HCT116 (cell line): Measurements from ENCODE around the gene CASP9. TPM values are rescaled to one million over a fixed set of nuclear protein-coding genes. Genes with fewer than 3 reads are reported as not detected.

Experiments used
- ATAC-seq: fragments of 200-7000 bp; cut with Tn5 transposase; 2 replicates; pipeline ENCODE4 v1.9.1; 2020; ENCODE audit warnings: mild to moderate bottlenecking, moderate library complexity
- BruUV-seq: library from RNA; stranded (reverse); fragments of 400-500 nt; replicated peaks from 2 replicates; lab custom pipeline; 2021; lab: Mats Ljungman, UMichigan
- CTCF ChIA-PET: fragments of 300-600 bp; sonication (Branson Sonifier 250); formaldehyde crosslinking; loops from one replicate; lab custom pipeline; 2021; ENCODE audit warnings: antibody characterized with exemption; lab: Charles Lee
- POLR2A ChIA-PET: fragments of 300-600, 350-600 bp; sonication (Branson Sonifier 250); formaldehyde crosslinking; loops from one replicate; lab custom pipeline; 2021; ENCODE audit warnings: antibody characterized with exemption; lab: Charles Lee
- RAD21 ChIA-PET, 2 experiments: fragments of 300-600 bp; sonication (Branson Sonifier 250); formaldehyde crosslinking; loops; one replicate each; lab custom pipeline; 2023; ENCODE audit warnings: low total read pairs in 2 of 2; ENCODE audit not compliant: uncharacterized antibody in 2 of 2, unreplicated experiment in 2 of 2, low non-redundant PET in 1 of 2; lab: Charles Lee
- DNase-seq: peaks from one replicate; pipeline ENCODE4 v3.0.0-alpha.2; 2010; ENCODE audit warnings: low read depth, low spot score
- H2AFZ ChIP-seq: fragments of 200-600 bp; shearing (Covaris generic), sonication (generic); 2 replicates; pipeline ENCODE4 v1.6.1; 2017; ENCODE audit warnings: low read depth, mixed run types, mixed read lengths, antibody characterized with exemption, low read length; ENCODE audit not compliant: poor library complexity, severe bottlenecking
- H3K27ac ChIP-seq: 2 replicates; pipeline ENCODE4 v1.5.1; 2012; ENCODE audit warnings: low read depth, low read length
- H3K27me3 ChIP-seq: fragments of 200-600 bp; sonication (generic); 2 replicates; pipeline ENCODE4 v1.6.1; 2016; ENCODE audit warnings: mixed run types, low read length, mixed read lengths; ENCODE audit not compliant: insufficient read depth
- H3K36me3 ChIP-seq, 2 experiments: fragments of 200-500 bp in 1 of 2; fragments of 200-600 bp in 1 of 2; sonication (Bioruptor generic) in 1 of 2; sonication (generic) in 1 of 2; 2 replicates each; pipeline versions ENCODE4 v1.5.1 to v1.6.1; 2014 to 2016; ENCODE audit warnings: low read length in 2 of 2, inconsistent platforms in 1 of 2, mixed read lengths in 1 of 2, mixed run types in 1 of 2; ENCODE audit not compliant: insufficient read depth in 2 of 2, control insufficient read depth in 1 of 2
- H3K4me1 ChIP-seq, 2 experiments: fragments of 200-600 bp in 1 of 2; sonication (generic) in 1 of 2; 2 replicates each; pipeline versions ENCODE4 v1.5.1 to v1.6.1; 2012 to 2017; ENCODE audit warnings: low read length in 2 of 2, inconsistent platforms in 1 of 2, mild to moderate bottlenecking in 1 of 2, mixed read lengths in 1 of 2, mixed run types in 1 of 2, moderate library complexity in 1 of 2; ENCODE audit not compliant: insufficient read depth in 2 of 2, control insufficient read depth in 1 of 2
- H3K4me2 ChIP-seq: fragments of 200-600 bp; sonication (generic); 2 replicates; pipeline ENCODE4 v1.6.1; 2017; ENCODE audit warnings: mixed run types, low read length, mixed read lengths
- H3K4me3 ChIP-seq, 2 experiments: fragments of 200-600 bp in 1 of 2; sonication (generic) in 1 of 2; replicated peaks in 1 of 2; 2 replicates each; pipeline ENCODE4 v1.5.1; 2011 to 2016; ENCODE audit warnings: low read length in 2 of 2, control low read depth in 1 of 2, low read depth in 1 of 2, mild to moderate bottlenecking in 1 of 2, mixed read lengths in 1 of 2, mixed run types in 1 of 2
- H3K79me2 ChIP-seq: fragments of 200-600 bp; sonication (generic); 2 replicates; pipeline ENCODE4 v1.6.1; 2017; ENCODE audit warnings: mild to moderate bottlenecking, mixed run types, low read length, moderate library complexity, mixed read lengths; ENCODE audit not compliant: insufficient read depth
- H3K9ac ChIP-seq: fragments of 200-600 bp; sonication (generic); 2 replicates; pipeline ENCODE4 v1.6.1; 2016; ENCODE audit warnings: low read length, mixed read lengths
- H3K9me2 ChIP-seq: fragments of 200-600 bp; sonication (generic), shearing (Covaris generic); 2 replicates; pipeline ENCODE4 v1.6.1; 2017; ENCODE audit warnings: mixed run types, mild to moderate bottlenecking, moderate library complexity; ENCODE audit not compliant: insufficient read depth
- H3K9me3 ChIP-seq, 2 experiments: fragments of 200-500 bp in 1 of 2; fragments of 200-600 bp in 1 of 2; sonication (Bioruptor generic) in 1 of 2; sonication (generic) in 1 of 2; 2 replicates each; pipeline ENCODE4 v1.6.1; 2014 to 2017; ENCODE audit warnings: low read length in 2 of 2, mixed read lengths in 2 of 2, inconsistent platforms in 1 of 2, low read depth in 1 of 2, mild to moderate bottlenecking in 1 of 2, mixed run types in 1 of 2, moderate library complexity in 1 of 2; ENCODE audit not compliant: control insufficient read depth in 1 of 2, insufficient read depth in 1 of 2
- H4K20me1 ChIP-seq: fragments of 200-600 bp; sonication (generic), shearing (Covaris generic); 2 replicates; pipeline ENCODE4 v1.6.1; 2017; ENCODE audit warnings: mixed run types, mild to moderate bottlenecking, moderate library complexity; ENCODE audit not compliant: insufficient read depth
- CBX3 ChIP-seq: IDR thresholded peaks from 2 replicates; pipeline ENCODE4 v1.6.1; 2012; ENCODE audit warnings: low read depth
- CEBPB ChIP-seq: IDR thresholded peaks from 2 replicates; pipeline ENCODE4 v1.6.1; 2012; ENCODE audit warnings: low read depth
- ELF1 ChIP-seq: IDR thresholded peaks from 2 replicates; pipeline ENCODE4 v1.6.1; 2012; ENCODE audit warnings: low read depth, borderline replicate concordance
- EZH2phosphoT487 ChIP-seq: fragments of 200-600 bp; IDR thresholded peaks from 2 replicates; pipeline ENCODE4 v1.6.1; 2018; ENCODE audit warnings: antibody characterized with exemption, borderline replicate concordance
- RAD21 ChIP-seq: IDR thresholded peaks from 2 replicates; pipeline ENCODE4 v1.6.1; 2012; ENCODE audit warnings: low read depth, mild to moderate bottlenecking
- SIN3A ChIP-seq: IDR thresholded peaks from 2 replicates; pipeline ENCODE4 v1.6.1; 2012; ENCODE audit warnings: low read depth
- SRF ChIP-seq: IDR thresholded peaks from 2 replicates; pipeline ENCODE4 v1.6.1; 2012; ENCODE audit warnings: low read depth
- TCF7L2 ChIP-seq: IDR thresholded peaks from 2 replicates; pipeline ENCODE4 v1.7.0; 2011; ENCODE audit warnings: borderline replicate concordance, inconsistent platforms; ENCODE audit not compliant: insufficient read depth, insufficient read length; ENCODE audit errors: extremely low read depth
- ZFX ChIP-seq: fragments of 450-650 bp; IDR thresholded peaks from 2 replicates; pipeline ENCODE4 v1.6.1; 2017
- intact Hi-C: fragments of 100-400 bp; cut with micrococcal nuclease; formaldehyde crosslinking; loops from 2 replicates; pipeline ENCODE4 v1.10.0; 2022
- total RNA-seq: library from RNA; stranded (reverse); gene quantifications from one replicate; pipeline ENCODE4 v1.2.1, GENCODE V29; 2021; ENCODE audit not compliant: unreplicated experiment
- TF ChIP-seq, protein P1 (sequence below), 3 experiments: fragments of 200-600 bp in 1 of 3; sonication (generic) in 1 of 3; IDR thresholded peaks in 2 of 3; conservative IDR thresholded peaks in 1 of 3; 2 replicates each; pipeline ENCODE4 v1.5.1; 2012 to 2017; ENCODE audit warnings: low read depth in 2 of 3, low read length in 2 of 3, antibody characterized with exemption in 1 of 3, borderline replicate concordance in 1 of 3, control low read depth in 1 of 3, mild to moderate bottlenecking in 1 of 3, mixed read lengths in 1 of 3, mixed run types in 1 of 3, moderate library complexity in 1 of 3; ENCODE audit not compliant: insufficient read depth in 1 of 3

The CASP9 gene
- total RNA-seq, 1 experiment from 2014 or later: 10.6 TPM

DNA sequence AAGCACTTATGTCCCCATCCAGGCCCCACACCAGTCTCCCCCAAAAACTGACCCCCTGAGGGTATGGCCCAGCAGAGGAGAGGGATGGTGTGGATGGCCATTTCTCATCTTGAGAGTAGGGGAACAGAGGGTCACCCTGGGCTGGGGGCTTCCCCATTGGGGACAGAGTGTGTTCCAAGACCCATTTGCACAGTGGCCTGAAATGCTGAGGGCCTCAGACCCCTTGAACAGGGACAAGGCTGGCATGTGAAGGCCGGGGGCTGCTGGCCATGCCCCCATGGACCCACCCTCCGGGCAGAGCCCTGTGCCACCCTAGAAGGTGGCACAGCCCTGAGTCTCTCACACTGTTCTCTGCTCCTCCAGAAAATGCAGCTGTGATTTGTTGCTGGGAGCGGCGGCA lies 77.8 kb downstream of the CASP9 start:
- Histone ChIP-seq H4K20me1 (no peaks in the 10 kb centered on the region), H3K27ac (no peak overlapping the region), H3K4me1 (no peaks in the 10 kb centered on the region), H3K9me3 (no peaks in the 10 kb centered on the region), H3K9ac (no peak overlapping the region), H3K4me3 (no peak overlapping the region), H2AFZ (no peak overlapping the region), H3K4me2 (no peak overlapping the region), H3K27me3 (no peaks in the 10 kb centered on the region), H3K9me2 (no peaks in the 10 kb centered on the region), H3K79me2 (no peaks in the 10 kb centered on the region), H3K36me3 (no peaks in the 10 kb centered on the region)
- ATAC-seq: no peak
- POLR2A ChIA-PET: no interaction called here
- RAD21 ChIA-PET: no interaction called here
- DNase-seq: no peak
- CTCF ChIA-PET: no interaction called here
- intact Hi-C loops: no loop called here
- TF ChIP-seq ZFX (no peak), CEBPB (no peak), TCF7L2 (no peak), EZH2phosphoT487 (no peak), ELF1 (no peak), SRF (no peak)
- no TSS peak for BruUV-seq

DNA sequence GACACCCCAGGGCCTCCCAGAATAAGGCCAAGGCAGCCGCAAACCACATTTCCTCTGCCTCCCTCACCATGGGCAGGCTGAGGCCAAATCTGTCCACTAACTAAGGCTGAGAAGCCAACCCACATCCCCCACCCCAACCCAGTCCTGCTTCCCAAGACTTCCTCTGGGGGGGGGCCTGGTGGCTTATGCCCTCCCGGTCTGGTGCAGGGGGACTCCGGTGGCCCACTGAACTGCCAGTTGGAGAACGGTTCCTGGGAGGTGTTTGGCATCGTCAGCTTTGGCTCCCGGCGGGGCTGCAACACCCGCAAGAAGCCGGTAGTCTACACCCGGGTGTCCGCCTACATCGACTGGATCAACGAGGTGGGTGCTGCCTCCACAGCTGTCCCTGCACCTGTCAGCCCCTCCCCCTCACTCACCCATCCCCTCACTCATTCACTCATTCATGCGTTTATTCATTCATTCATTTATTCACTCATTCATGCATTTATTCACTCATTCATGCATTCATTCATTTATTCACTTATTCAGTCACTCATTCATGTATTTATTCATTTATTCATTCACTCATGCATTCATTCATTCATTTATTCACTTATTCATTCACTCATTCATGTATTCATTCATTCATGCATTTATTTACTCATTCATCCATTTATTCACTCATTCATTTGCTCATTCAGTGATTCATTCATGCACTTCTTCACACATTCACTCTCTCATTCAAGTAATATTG lies 78.5 kb downstream of the CASP9 start:
- no TSS peak for BruUV-seq
- Histone ChIP-seq H3K27ac (no peak overlapping the region), H3K9me2 (no peaks in the 10 kb centered on the region), H4K20me1 (no peaks in the 10 kb centered on the region)
- TF ChIP-seq EZH2phosphoT487 (no peak), SIN3A (no peak), CBX3 (no peak), RAD21 (no peak)
- TF ChIP-seq, protein P1, sequence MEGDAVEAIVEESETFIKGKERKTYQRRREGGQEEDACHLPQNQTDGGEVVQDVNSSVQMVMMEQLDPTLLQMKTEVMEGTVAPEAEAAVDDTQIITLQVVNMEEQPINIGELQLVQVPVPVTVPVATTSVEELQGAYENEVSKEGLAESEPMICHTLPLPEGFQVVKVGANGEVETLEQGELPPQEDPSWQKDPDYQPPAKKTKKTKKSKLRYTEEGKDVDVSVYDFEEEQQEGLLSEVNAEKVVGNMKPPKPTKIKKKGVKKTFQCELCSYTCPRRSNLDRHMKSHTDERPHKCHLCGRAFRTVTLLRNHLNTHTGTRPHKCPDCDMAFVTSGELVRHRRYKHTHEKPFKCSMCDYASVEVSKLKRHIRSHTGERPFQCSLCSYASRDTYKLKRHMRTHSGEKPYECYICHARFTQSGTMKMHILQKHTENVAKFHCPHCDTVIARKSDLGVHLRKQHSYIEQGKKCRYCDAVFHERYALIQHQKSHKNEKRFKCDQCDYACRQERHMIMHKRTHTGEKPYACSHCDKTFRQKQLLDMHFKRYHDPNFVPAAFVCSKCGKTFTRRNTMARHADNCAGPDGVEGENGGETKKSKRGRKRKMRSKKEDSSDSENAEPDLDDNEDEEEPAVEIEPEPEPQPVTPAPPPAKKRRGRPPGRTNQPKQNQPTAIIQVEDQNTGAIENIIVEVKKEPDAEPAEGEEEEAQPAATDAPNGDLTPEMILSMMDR (IDR thresholded peaks at IDR 0.05 in 2 of 3, conservative IDR thresholded peaks at IDR 0.05 in 1 of 3; ENCODE audit: borderline replicate concordance in 1 of 3, insufficient read depth in 1 of 3, low read depth in 2 of 3, low read length in 2 of 3): no peak
- TF ChIP-seq, all 23 proteins: peak for 0
- H3K4me2 ChIP-seq: no peak overlapping the region
- CTCF ChIA-PET: no interaction called here
- RAD21 ChIA-PET: no interaction called here
- no peaks in the 10 kb centered on the region for H3K36me3 ChIP-seq
- no peaks in the 10 kb centered on the region for H3K79me2 ChIP-seq
- no peak for DNase-seq
- H2AFZ ChIP-seq: no peak overlapping the region
- POLR2A ChIA-PET: no interaction called here
- no peaks in the 10 kb centered on the region for H3K9me3 ChIP-seq
- no peak overlapping the region for H3K4me3 ChIP-seq
- intact Hi-C loops: no loop called here
- no peaks in the 10 kb centered on the region for H3K27me3 ChIP-seq
- no peaks in the 10 kb centered on the region for H3K4me1 ChIP-seq
- ATAC-seq: no peak
- H3K9ac ChIP-seq: no peak overlapping the region
